Cardiac fibroblast (primary cell): ENCODE results near the gene OR51B6.

Experiments
- DNase-seq, 2 donors: peaks; one replicate each; pipeline versions ENCODE4 v3.0.0 to v3.0.0-alpha.2; 2010; ENCODE audit warnings: low read depth in 2 of 2
- H3K4me3 ChIP-seq, 2 donors: replicated peaks in 1 of 2; 1 replicate in 1 of 2; 2 replicates in 1 of 2; pipeline ENCODE4 v1.5.1; 2011; ENCODE audit warnings: low read depth in 2 of 2, low read length in 2 of 2, mild to moderate bottlenecking in 2 of 2, moderate library complexity in 1 of 2
- CTCF ChIP-seq: IDR thresholded peaks from one replicate; pipeline ENCODE4 v1.5.1; 2011; ENCODE audit warnings: low read depth, mild to moderate bottlenecking, low read length, inconsistent platforms

OR51B6 gene

GRCh38 chr11:5383576-5383975, 32.3 kb downstream of the OR51B6 start, which contains the start of gene OR51M1:
Gene OR51M1, plus strand, starts transcription at chr11:5383812. Its CDS starts 5,587 bp downstream, at chr11:5389399.
- H3K4me3 ChIP-seq = no peak within 1 kb of the TSS
- TF ChIP-seq CTCF = no peak
- DNase-seq = no peak

GRCh38 chr11:5384335-5384734, 33.0 kb downstream of the OR51B6 start:
- TF ChIP-seq CTCF = no peak
- H3K4me3 ChIP-seq = no peak overlapping the region
- no peak for DNase-seq

GRCh38 chr11:5390210-5390609, 38.9 kb downstream of the OR51B6 start:
- TF ChIP-seq CTCF = no peak
- no peak overlapping the region for H3K4me3 ChIP-seq
- DNase-seq = no peak

GRCh38 chr11:5394091-5394490, 42.8 kb downstream of the OR51B6 start:
- H3K4me3 ChIP-seq = no peak overlapping the region
- TF ChIP-seq CTCF = no peak
- no peak for DNase-seq

- no peak for TF ChIP-seq CTCF
- DNase-seq = no peak
- H3K4me3 ChIP-seq = no peak overlapping the region
Measured at GRCh38 chr11:5398936-5399335, 47.6 kb downstream of the OR51B6 start.
